ENCODE results near the gene UNK. TPM values are rescaled to one million over a fixed set of nuclear protein-coding genes. Genes with fewer than 3 reads are reported as not detected.
"Not testable (repeated sequence)": the region's sequence is repeated elsewhere in the genome, so short reads cannot be mapped to it uniquely, and the experiment has no call there.

Gene UNK
- total RNA-seq, 1 donor from 2014 or later, result 17.3 TPM

DNA sequence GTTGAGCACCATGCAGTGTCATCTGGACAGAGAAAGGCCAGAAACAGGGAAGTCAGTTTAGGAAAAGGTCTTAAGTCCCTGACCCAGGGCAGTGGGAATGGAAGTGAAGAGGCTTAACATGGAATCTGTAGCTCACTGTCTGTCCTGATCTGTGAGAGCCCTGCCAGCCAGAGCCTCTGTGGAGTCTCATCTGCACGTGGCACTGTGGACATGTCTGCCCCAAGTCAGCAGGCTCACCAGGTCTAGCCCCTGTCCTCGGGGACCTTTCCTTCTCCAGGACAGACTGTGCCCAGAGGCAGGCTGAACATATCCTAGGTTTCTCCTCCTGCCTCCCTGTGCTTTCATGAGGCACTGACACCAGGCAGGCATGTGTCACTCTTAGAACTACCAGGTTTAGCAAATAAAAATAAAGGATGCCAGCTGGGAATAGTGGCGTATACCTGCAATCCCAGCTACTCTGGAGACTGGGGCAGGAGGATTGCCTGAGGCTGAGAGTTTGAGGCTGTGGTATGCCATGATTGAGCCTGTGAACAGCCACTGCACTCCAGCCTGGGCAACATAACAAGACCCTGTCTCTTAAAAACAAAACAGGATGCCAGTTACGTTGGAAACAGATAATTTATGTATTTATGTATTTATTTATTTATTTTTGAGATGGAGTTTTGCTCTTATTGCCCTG, 22.4 kb downstream of the UNK start:
- ATAC-seq, result no peak

DNA sequence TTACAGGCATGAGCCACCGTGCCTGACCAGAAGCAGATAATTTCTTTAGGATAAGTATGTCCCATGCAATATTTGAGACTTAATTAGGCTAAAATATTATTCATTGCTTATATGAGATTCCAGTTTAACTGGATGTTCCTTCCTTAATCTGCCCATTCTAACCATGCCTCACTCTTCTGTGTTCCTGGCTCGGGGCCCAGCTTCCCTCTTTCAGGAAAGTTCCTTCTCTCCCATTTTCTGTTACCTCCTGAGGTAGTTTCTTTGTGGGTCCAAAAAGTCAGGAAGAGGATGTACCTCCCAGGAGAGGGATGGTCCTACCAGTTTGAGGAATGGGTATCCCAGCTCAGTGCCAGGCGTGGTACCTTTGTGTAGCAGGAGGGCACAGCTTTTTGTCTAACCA, 23.3 kb downstream of the UNK start:
- peak; percentile 26 for ATAC-seq

DNA sequence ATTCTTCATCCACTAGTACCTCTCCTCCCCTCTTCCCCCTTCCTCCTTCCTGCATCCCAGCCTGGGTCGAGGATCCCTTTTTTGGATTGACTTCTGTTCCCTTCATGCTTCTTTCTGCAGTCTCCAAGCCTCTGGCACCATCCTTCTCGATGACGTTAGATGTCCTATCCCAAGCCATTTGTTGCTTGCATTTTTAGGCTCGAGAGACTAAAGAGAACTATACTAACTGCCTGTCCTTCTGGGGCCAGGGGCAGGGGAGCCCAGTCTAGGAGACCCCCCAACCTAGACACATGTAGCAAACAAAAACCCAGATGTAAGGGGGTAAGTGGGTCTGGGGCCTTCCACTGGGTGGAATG, 23.9 kb downstream of the UNK start:
- ATAC-seq, result no peak

DNA sequence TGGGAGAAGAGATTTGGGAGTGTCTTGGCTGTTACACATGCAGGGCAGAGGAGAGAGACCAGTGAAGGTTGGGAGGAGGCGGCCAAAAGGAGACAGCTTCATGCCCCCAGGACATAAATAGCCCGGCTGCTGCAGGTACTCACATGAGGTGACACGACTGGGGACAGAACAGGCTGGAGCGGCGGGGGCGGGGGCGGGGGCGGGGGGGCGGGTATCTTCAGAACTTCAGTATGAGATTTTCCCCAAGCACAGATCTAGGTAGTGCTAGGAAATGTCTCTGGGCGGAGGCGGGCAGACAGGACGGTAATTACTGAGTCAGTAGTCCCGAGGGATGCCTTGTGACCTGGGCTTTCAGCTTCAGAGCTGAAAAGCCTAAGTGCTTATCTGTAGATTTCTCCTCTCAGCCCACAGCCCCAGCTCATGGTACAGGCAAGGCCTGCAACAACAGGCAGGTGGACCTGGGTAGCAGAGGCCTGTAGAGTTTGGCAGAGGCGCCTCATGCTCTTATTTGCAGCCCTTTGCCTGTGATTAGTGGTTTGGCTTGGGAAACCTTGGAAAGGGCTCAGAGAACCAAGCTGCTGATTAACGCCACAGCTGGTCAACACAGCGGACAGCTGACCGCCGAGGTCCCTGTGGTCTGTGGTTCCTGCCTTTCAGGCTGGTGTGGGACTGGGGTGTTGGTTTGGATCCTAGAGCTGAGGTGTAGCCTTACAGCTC, 24.5 kb downstream of the UNK start:
- ATAC-seq, result peak; percentile 60

DNA sequence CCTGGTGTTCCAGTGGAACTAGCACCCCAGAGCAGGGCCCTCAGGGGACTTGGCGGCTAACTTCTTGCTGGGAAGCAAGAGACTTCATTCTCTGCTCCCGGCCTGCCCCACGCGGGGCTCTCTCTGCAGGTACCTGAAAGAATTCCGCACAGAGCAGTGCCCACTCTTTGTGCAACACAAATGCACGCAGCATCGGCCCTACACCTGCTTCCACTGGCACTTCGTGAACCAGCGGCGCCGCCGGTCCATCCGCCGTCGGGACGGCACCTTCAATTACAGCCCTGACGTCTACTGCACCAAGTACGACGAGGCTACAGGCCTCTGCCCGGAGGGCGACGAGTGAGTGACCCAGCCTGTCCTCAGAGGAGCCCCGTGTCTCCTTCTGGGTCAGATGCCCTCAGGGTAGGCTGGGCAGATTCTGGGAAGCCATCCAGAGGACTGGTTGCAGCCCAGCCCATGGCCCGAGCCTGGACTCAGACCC, 25.1 kb downstream of the UNK start:
- ATAC-seq, result no peak

DNA sequence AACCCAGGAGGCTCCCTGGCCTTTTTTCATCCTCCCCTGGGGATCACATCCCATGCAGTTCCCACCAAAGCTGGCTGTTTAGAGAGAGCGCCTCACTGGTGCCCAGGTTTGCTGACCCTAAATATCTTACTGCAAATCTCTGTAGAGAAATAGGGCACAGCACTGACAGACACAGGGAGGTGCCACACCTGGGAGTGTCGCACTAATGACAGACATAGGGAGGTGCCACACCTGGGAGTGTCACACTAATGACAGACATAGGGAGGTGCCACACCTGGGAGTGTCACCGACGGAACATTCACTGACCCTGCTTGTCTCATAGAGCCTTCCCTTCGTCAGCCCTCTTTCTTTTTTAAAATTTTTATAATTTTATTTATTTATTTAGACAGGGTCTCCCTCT, 25.6 kb downstream of the UNK start:
- ATAC-seq, result peak; percentile 75

DNA sequence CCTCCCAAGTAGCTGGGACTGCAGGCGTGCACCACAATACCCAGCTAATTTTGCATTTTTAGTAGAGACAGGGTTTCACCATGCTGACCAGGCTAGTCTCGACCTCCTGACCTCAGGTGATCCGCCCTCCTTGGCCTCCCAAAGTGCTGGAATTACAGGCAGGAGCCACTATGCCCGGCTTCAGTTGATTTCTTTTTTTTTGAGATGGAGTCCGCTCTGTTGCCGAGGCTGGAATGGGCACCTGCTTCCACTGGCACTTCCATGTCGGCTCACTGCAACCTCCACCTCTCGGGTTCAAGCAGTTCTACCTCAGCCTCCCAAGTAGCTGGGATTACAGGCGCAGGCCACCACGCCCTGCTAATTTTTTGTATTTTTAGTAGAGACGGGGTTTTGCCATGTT, 26.1 kb downstream of the UNK start:
- not testable (repeated sequence) for ATAC-seq

DNA sequence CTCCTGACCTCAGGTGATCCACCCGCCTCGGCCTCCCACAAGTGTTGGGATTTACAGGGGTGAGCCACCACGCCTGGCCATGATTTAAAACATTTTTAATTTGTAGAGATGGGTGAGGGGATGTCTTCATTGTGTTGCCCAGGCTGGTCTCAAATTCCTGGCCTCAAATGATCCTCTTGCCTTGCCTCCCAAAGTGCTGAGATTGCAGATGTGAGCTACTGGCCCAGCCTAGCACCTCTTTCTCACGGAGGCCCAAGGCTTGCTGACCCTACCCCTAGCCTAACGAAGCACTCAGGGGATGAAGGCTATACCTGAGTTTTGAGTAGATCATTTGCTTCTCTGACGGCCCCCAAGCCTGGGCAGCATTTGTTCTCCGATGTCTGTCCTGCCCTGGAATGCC, 26.6 kb downstream of the UNK start:
- no peak for ATAC-seq

DNA sequence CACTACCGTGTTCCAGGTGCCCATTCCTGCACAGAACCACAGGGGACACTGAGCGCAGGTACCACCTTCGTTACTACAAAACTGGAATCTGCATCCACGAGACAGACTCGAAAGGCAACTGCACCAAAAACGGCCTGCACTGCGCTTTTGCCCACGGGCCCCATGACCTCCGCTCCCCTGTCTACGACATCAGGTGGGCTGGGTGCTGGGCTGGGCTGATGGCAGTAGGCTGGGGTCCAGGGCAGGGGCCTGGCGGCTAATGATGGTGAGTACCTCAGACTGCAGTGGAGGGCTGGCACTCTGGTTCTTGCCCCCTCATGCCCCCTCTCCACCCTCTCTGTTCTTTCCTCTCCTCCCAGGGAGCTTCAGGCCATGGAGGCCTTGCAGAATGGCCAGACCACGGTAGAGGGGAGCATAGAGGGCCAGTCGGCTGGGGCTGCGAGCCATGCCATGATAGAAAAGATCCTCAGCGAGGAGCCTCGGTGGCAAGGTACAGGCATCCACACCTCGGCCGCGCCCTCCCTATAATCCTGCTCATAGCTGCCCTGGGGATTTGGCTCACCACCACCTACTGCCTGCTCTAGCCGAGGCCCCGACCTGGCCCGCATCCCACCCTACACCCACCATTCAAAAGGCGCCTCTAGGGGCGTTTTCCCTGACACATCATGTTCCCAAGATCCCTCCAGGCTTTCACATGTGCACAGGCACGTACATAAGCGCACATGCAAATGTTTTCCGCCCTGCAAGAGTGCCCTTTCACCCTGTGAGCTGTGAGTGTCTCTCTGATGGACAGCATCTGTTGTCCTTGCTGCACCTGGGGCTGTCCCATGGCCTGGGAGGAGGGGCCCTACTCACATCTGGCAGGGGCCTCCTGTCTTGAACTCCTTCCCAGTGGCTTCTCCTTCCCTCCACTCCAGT, 27.7 kb downstream of the UNK start:
- peak; percentile 67 for ATAC-seq

DNA sequence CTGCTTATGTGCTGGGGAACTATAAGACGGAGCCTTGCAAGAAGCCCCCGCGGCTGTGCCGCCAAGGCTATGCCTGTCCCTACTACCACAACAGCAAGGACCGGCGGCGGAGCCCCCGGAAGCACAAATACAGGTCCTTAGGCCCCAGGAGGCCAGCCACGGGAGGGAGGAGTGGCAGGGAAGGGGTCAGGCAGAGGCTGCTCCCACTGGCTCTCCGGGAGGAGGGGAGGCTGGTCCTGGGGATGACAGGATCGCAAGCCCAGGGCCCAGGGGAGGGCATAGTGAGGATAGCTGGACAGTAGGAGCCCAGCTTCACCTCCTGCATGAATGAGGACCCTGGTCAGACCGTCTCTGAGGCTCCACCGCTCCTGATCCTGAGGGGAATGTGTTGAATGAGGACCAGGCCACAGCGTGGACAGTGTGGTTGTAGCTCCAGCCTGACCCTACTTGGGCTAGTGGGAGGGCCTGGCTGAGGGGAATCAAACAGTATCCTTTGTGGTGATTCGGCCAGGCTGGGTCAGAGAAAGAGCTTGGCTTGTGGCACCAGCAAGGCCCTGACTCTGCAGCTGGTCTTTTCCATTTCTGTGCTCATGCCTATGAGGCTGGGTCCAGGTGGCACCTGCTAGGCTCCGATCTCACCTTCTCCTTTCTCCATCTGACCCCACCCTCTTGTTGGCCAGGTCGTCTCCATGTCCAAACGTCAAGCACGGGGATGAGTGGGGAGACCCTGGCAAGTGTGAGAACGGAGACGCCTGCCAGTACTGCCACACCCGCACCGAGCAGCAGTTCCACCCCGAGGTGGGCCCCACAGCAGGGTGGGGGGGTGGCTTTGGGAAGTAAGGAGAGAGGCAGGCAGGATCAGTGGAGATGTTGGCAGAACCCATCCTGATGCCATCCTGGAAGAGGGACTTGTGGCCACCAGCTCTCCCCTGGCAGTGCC, 28.7 kb downstream of the UNK start:
- ATAC-seq, result no peak

DNA sequence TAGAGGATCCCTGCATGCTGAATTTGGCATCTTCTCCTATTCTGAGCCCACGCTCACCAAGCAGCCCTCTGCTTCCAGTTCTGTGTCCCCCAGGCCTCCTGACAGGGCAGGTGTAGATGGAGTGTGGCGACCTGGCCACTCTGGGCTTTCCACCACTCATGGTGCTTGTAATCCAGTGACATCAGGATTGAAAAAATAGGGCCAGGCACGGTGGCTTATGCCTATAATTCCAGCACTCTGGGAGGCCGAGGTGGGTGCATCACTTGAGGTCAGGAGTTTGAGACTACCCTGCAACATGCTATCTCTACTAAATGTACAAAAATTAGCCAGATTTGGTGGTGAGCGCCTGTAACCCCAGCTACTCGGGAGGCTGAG, 29.4 kb downstream of the UNK start:
- ATAC-seq, result no peak

DNA sequence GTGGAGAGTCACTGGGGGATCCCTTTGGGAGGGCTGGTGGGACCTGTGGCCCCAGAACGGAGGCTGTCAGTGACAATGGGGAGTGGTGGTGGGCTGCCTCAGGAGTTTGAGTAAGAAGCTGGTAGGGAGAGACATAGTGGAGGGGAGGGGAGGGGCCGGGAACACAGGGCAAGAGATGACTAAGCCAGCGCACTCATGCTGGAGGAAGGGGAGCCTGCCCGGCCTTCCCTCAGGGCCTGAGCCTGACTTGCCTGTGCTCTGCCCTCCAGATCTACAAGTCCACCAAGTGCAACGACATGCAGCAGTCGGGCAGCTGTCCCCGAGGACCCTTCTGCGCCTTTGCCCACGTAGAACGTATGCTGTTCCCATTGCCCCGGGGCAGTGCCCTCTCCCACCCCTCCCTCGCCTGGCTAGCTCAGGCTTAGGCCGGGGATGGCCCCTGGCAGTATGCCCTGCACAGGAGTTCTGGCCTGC, 30.3 kb downstream of the UNK start:
- peak; percentile 66 for ATAC-seq

DNA sequence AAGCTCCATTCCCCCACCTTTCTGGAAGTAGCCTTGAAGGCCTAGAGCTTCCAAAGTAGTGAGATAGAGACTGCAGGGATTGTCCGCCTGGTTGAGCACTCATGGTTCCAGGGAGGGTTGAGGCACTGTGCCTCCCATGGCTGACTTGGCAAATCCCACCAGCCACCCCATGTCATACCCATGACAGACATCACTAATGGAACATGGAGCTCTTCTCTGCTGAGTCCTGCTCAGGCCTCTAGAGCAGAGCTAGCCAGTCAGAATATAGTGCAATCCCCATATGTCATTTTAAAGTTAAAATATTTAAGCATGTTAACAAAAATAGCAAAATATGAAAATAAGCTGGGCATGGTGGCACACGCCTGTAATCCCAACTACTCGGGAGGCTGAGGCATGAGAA, 30.8 kb downstream of the UNK start:
- no peak for ATAC-seq

DNA sequence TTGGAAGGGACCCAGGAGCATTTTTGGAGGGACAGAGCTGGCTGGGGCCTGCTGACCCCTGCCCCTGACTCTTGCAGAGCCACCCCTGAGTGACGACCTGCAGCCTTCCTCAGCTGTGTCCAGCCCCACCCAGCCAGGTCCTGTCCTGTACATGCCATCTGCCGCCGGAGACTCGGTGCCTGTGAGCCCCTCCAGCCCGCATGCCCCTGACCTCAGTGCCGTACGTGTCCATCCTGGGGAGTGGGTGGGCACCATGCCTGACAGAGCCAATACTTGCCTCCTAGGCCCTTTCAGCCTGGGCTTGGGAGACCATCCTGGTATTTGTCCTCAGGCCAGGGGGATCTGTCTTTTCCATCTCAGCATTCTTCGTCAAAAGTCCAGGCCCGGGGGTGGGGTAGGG, 32.1 kb downstream of the UNK start:
- ATAC-seq, result no peak

DNA sequence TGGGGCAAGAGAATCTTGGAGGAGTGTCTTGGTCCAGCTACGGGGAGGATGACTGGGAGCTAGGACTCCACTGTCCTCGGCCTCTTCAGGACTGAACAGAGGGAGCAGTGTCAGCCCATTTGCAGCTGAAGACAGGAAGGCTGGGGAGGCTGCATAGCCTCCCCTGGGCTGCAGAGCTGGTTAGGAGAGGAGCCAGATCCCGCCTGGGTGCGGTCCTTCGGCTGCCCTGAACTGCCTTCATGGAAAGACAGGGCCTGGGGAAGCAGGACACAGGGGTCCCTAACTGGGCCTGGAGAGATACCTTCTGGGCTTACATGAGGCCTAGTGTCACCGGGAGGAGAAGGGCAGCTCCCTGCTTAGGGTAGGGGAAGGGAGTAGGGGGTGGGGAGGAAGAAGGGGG, 33.0 kb downstream of the UNK start:
- ATAC-seq, result no peak

DNA sequence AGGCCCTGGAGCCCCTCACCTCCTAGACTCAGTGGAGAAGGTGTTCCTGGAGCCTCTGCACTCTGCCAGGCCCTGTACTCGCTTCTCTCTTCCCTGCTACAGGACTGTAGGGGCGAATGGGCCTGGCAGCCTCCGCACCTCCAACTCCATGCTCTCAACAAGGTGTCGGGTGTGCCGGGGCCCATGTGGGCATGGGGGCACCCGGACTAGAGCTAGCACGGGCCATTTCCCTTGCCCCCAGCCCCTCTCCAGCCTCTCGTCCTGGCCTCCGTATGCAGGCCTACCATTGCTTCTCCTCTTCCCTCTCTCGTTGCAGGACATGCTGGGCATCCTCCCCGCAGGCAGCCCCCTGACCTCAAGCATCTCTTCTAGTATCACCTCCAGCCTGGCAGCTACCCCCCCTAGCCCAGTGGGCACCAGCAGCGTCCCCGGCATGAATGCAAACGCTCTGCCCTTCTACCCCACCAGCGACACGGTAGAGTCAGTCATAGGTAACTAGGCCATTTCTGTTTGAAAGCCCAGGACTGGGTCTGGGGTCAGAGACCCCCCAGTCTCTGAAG, 33.8 kb downstream of the UNK start:
- no peak for ATAC-seq

DNA sequence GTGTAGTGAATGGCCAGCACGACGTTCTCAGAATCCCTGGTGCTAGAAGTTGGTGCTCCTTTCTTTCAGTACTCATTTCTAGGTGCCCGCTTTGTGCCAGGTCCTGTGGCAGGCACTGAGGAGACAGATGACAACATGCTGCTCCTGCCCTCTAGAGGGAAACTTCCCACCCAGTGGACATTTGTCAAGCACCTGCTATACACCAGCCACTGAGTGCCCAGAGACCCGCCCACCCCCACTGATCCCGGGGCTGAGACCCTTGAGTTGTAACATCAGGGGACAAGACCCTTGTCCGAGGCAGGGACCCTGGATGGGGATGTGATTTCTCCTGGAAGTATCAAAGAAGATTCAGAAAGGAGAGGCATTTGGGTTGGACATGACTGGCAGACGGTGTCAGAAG, 34.5 kb downstream of the UNK start:
- no peak for ATAC-seq

DNA sequence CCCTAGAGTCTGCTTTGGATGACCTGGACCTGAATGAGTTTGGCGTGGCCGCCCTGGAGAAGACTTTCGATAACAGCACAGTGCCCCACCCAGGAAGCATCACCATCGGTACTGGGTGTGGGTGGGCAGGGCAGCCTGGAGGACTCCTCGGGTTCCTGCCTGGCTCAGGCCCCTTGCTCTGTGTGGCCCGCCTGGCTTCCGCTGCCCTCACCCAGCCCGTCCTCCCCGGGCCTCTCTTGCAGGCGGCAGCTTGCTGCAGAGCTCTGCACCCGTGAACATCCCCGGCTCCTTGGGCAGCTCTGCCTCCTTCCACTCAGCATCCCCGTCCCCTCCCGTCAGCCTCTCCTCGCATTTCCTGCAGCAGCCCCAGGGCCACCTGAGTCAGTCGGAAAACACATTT, 35.1 kb downstream of the UNK start:
- peak; percentile 26 for ATAC-seq

DNA sequence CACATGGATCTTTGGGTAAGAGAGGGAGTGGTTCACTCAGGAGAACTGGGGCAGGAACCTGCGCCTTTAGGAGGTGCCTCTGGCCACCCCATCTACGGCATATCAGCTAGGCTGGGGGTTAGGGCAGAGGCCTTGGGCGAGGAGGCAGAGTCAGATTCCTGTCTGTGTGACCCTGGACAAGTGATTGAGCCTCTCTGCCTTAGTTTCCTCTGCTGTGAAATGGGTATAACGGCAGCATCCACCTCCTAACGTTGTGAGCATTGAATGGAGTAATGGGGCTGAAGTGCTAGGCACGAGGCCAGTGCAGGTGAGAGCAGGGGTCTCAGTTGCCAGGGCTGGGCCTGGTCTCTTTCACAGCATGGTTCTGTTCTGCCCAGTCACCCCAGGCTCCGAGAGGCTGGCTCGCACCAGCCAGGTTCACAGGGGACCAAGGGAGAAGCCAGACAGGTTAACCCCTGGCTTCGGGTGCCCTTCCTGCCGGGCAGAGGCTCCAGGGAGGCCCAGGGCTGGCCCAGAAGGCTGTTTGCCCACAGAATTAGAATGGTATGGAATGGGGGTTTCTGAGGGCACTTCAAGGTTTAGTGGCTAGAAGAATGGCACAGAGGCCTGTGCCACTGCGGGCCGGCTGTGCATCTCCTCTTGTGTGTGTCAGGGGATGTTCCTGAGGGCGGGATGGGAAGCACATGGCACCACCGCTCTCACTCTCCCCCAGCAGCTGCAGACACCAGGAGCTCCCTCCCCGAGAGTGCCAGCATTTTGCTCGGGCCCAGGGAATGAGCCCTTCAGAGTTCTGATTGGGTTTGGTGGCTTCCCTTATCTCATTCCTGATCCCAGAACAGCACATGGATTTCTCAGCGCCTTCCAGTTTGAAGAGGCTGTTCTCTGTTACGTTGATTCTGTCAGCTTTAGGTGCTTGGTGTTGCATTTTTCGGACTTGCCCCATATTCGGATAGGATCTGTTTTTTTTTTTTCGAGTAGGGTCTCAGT, 35.8 kb downstream of the UNK start:
- ATAC-seq, result no peak

DNA sequence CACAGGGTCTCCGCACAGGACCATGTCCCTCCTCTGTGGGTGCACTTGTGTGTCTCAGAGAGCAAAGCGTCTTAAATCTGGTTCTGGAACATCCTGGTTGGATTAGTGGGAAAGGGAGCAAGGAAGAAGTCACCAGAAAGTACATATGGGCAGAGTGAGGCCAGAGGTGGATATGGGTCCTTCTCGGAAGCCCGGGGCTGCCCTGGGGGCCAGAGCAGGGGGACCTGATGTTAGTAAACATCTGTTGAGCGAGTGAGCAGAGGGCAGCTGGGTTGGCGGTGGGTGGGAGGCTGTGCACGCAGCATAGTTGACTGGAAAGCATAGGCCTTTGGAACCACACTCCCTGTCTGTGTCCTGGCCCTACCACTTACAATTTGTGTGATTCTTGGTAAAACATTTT, 36.9 kb downstream of the UNK start:
- no peak for ATAC-seq
